Keratinocyte (primary cell): Measurements from ENCODE around the gene TPM1. TPM values are rescaled to one million over a fixed set of nuclear protein-coding genes. Genes with fewer than 3 reads are reported as not detected.
A peak's percentile ranks its signal among the peaks of the same experiment; 100 is the strongest.

ENCODE experiments used
- DNase-seq: peaks from one replicate; pipeline ENCODE4 v3.0.0-alpha.2; 2011; ENCODE audit warnings: low read depth, missing footprints, low spot score
- FAIRE-seq: peaks from 2 replicates; lab custom pipeline; 2011; peaks lifted over from hg19 to GRCh38; lab: Jason Lieb, UNC
- H2AFZ ChIP-seq: 2 replicates; pipeline ENCODE4 v1.6.0; 2012; ENCODE audit warnings: low read length, control low read depth, inconsistent platforms; ENCODE audit not compliant: control insufficient read depth
- H3K27ac ChIP-seq: 2 replicates; pipeline ENCODE4 v1.5.1; 2011; ENCODE audit warnings: low read length; ENCODE audit not compliant: control insufficient read depth, insufficient read depth
- H3K27me3 ChIP-seq: 3 replicates; pipeline ENCODE4 v1.6.0; 2011; ENCODE audit warnings: low read length; ENCODE audit not compliant: control insufficient read depth, insufficient read depth; ENCODE audit errors: extremely low read depth
- H3K36me3 ChIP-seq, 2 experiments: 2 replicates in 1 of 2; 3 replicates in 1 of 2; pipeline ENCODE4 v1.5.1; 2011; ENCODE audit warnings: low read length in 2 of 2, mild to moderate bottlenecking in 1 of 2; ENCODE audit not compliant: control insufficient read depth in 2 of 2, insufficient read depth in 2 of 2; ENCODE audit errors: extremely low read depth in 1 of 2
- H3K4me1 ChIP-seq: 3 replicates; pipeline ENCODE4 v1.5.1; 2011; ENCODE audit warnings: low read length; ENCODE audit not compliant: control insufficient read depth, insufficient read depth; ENCODE audit errors: extremely low read depth
- H3K4me2 ChIP-seq: 3 replicates; pipeline ENCODE4 v1.6.0; 2011; ENCODE audit warnings: low read depth, low read length; ENCODE audit not compliant: control insufficient read depth, insufficient read depth; ENCODE audit errors: extremely low read depth
- H3K4me3 ChIP-seq, 3 experiments: fragments of 200-600 bp in 1 of 3; sonication (generic) in 1 of 3; 2 replicates in 2 of 3; 3 replicates in 1 of 3; pipeline ENCODE4 v1.5.1; 2011 to 2016; ENCODE audit warnings: low read length in 3 of 3, mild to moderate bottlenecking in 3 of 3, control low read depth in 2 of 3, inconsistent platforms in 1 of 3, low read depth in 1 of 3, mixed read lengths in 1 of 3, mixed run types in 1 of 3, moderate library complexity in 1 of 3; ENCODE audit not compliant: control insufficient read depth in 2 of 3, insufficient read depth in 2 of 3; ENCODE audit errors: extremely low read depth in 1 of 3
- H3K79me2 ChIP-seq: 2 replicates; pipeline ENCODE4 v1.6.0; 2012; ENCODE audit warnings: low read length; ENCODE audit not compliant: control insufficient read depth, insufficient read depth
- H3K9ac ChIP-seq: 3 replicates; pipeline ENCODE4 v1.6.0; 2011; ENCODE audit warnings: low read length; ENCODE audit not compliant: control insufficient read depth, insufficient read depth; ENCODE audit errors: extremely low read depth
- H3K9me1 ChIP-seq: 3 replicates; pipeline ENCODE4 v1.6.0; 2011; ENCODE audit warnings: low read length; ENCODE audit not compliant: control insufficient read depth, insufficient read depth; ENCODE audit errors: extremely low read depth
- H3K9me3 ChIP-seq: 2 replicates; pipeline ENCODE4 v1.5.1; 2012; ENCODE audit warnings: low read depth, low read length; ENCODE audit not compliant: control insufficient read depth
- H4K20me1 ChIP-seq: 3 replicates; pipeline ENCODE4 v1.6.0; 2011; ENCODE audit warnings: low read length; ENCODE audit not compliant: control insufficient read depth, insufficient read depth; ENCODE audit errors: extremely low read depth
- EZH2 ChIP-seq: IDR thresholded peaks from one replicate; pipeline ENCODE4 v1.6.1; 2012; ENCODE audit warnings: inconsistent platforms, mild to moderate bottlenecking, low read length, moderate library complexity
- dilution Hi-C: fragments of 300-500 bp; cut with MboI; formaldehyde crosslinking; loops from one replicate; pipeline ENCODE4 v1.7.0; 2020; ENCODE audit warnings: low sequenced_read_pairs; ENCODE audit not compliant: extremely low pct_ligation_motif_present
- polyA plus RNA-seq, 5 experiments: library from polyadenylated mRNA; depleted of rRNA in 3 of 5; stranded (reverse) in 3 of 5; stranded (forward) in 1 of 5; unstranded in 1 of 5; fragments of >200 nt; gene quantifications; 1 replicate in 1 of 5; 2 replicates in 3 of 5; 3 replicates in 1 of 5; pipeline versions ENCODE4 v1.2.1 to v1.2.3, GENCODE V29; 2011 to 2012; ENCODE audit warnings: missing spikeins in 2 of 5, low read depth in 1 of 5, low replicate concordance in 1 of 5
- TF ChIP-seq, protein P1 (sequence below), 3 experiments: IDR thresholded peaks in 1 of 3; conservative IDR thresholded peaks in 1 of 3; optimal IDR thresholded peaks in 1 of 3; 2 replicates in 2 of 3; 3 replicates in 1 of 3; pipeline versions ENCODE3 to v1.5.1; 2011; ENCODE audit warnings: low read length in 3 of 3, mild to moderate bottlenecking in 3 of 3, moderate library complexity in 2 of 3, control low read depth in 1 of 3, inconsistent platforms in 1 of 3; ENCODE audit not compliant: insufficient read depth in 2 of 3; ENCODE audit errors: extremely low read depth in 1 of 3

Gene TPM1
- polyA plus RNA-seq, 1 donor (not counting 4 experiments of a cell fraction or from before 2014, with no cell fraction given), result 370 TPM

DNA sequence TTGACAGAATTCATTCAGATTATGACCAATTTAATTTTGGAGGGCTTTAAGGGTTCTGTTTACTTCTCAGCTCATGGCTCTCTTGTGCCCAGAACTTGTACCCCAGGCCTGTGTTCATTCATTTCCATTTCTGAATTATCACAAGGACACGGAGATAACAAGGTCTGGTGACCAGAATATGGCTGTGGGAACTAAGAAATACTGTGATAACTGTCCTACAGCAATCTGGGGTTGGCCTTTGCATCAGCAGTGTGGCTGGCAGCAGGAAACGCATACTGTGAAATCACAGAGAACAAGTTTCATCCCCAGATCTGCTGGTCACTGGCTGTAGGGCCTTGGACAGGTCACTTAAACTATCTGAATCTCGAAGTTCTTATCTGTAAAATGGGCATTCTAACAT, 41.8 kb upstream of the TPM1 start:
- Histone ChIP-seq H4K20me1 (no peaks in the 10 kb centered on the region), H3K4me3 (no peak overlapping the region), H3K36me3 (no peaks in the 10 kb centered on the region), H3K9me1 (peaks cover 3% of the 10 kb centered on the region), H3K9me3 (no peaks in the 10 kb centered on the region), H3K27ac (no peak overlapping the region), H3K4me1 (peaks cover 15% of the 10 kb centered on the region), H3K27me3 (no peaks in the 10 kb centered on the region), H3K4me2 (no peak overlapping the region), H3K79me2 (no peaks in the 10 kb centered on the region), H2AFZ (no peak overlapping the region), H3K9ac (no peak overlapping the region)
- TF ChIP-seq, protein P1, sequence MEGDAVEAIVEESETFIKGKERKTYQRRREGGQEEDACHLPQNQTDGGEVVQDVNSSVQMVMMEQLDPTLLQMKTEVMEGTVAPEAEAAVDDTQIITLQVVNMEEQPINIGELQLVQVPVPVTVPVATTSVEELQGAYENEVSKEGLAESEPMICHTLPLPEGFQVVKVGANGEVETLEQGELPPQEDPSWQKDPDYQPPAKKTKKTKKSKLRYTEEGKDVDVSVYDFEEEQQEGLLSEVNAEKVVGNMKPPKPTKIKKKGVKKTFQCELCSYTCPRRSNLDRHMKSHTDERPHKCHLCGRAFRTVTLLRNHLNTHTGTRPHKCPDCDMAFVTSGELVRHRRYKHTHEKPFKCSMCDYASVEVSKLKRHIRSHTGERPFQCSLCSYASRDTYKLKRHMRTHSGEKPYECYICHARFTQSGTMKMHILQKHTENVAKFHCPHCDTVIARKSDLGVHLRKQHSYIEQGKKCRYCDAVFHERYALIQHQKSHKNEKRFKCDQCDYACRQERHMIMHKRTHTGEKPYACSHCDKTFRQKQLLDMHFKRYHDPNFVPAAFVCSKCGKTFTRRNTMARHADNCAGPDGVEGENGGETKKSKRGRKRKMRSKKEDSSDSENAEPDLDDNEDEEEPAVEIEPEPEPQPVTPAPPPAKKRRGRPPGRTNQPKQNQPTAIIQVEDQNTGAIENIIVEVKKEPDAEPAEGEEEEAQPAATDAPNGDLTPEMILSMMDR (optimal IDR thresholded peaks at IDR 0.05 in 1 of 3, IDR thresholded peaks at IDR 0.05 in 1 of 3, conservative IDR thresholded peaks at IDR 0.05 in 1 of 3; ENCODE audit: extremely low read depth in 1 of 3, insufficient read depth in 2 of 3, low read length in 3 of 3), result no peak
- no peak for TF ChIP-seq EZH2
- no peak for DNase-seq
- FAIRE-seq, result peak; percentile 20
- dilution Hi-C loops, result no loop called here

DNA sequence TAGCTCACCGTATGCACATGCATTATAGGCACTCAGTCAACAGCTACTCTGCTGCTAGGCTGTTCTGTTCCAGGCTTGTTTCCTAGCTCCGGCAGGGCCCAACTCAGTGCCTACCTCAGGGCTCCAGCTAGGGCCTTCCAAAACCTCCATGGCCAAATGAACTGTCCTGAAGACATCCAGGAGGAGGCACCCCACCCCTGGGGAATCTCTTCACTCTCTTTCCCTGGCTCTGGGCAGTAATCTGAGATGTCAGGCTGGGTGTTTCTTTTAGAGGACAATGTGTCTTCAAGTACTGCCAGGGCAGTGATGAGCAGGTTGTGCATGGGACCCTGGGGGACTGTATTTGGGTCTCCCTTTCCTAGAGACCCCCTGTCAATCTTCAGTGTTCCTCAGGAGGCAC, 38.3 kb upstream of the TPM1 start:
- Histone ChIP-seq H3K4me2 (no peak overlapping the region), H3K9ac (no peak overlapping the region), H4K20me1 (no peaks in the 10 kb centered on the region), H3K9me1 (peaks cover 3% of the 10 kb centered on the region), H3K9me3 (no peaks in the 10 kb centered on the region), H3K4me3 (no peak overlapping the region), H3K79me2 (no peaks in the 10 kb centered on the region), H3K27me3 (no peaks in the 10 kb centered on the region), H2AFZ (no peak overlapping the region), H3K36me3 (no peaks in the 10 kb centered on the region), H3K27ac (no peak overlapping the region), H3K4me1 (peaks cover 15% of the 10 kb centered on the region)
- FAIRE-seq (peak; percentile 41), DNase-seq (no peak)
- TF ChIP-seq EZH2, result no peak
- TF ChIP-seq, protein P1 (optimal IDR thresholded peaks at IDR 0.05 in 1 of 3, IDR thresholded peaks at IDR 0.05 in 1 of 3, conservative IDR thresholded peaks at IDR 0.05 in 1 of 3; ENCODE audit: extremely low read depth in 1 of 3, insufficient read depth in 2 of 3, low read length in 3 of 3), result peak in 2 of 3 experiments; percentile 16 to 48
- dilution Hi-C loops, result no loop called here
